Smooth muscle cell (in vitro differentiated cells): ENCODE results near the gene BYSL. TPM values are rescaled to one million over a fixed set of nuclear protein-coding genes. Genes with fewer than 3 reads are reported as not detected.
"Not testable (repeated sequence)": the region's sequence is repeated elsewhere in the genome, so short reads cannot be mapped to it uniquely, and the experiment has no call there.

Source experiments
- DNase-seq: peaks from one replicate; lab custom pipeline; 2025; ENCODE audit not compliant: unreplicated experiment; lab: John Stamatoyannopoulos, UW
- H2AFZ ChIP-seq: fragments of 200-600 bp; sonication (generic); 2 replicates; pipeline ENCODE4 v1.6.0; 2016; ENCODE audit warnings: antibody characterized with exemption, low read depth, mild to moderate bottlenecking
- H3F3A ChIP-seq: fragments of 200-600 bp; sonication (generic); 2 replicates; pipeline ENCODE4 v1.6.0; 2017; ENCODE audit warnings: antibody characterized with exemption, low read depth
- H3K27ac ChIP-seq: fragments of 200-600 bp; sonication (generic); 2 replicates; pipeline ENCODE4 v1.5.1; 2016; ENCODE audit warnings: low read depth, mild to moderate bottlenecking
- H3K27me3 ChIP-seq: fragments of 200-600 bp; sonication (generic); 2 replicates; pipeline ENCODE4 v1.6.1; 2016; ENCODE audit warnings: low read depth, mild to moderate bottlenecking
- H3K36me3 ChIP-seq: fragments of 200-600 bp; sonication (generic); 2 replicates; pipeline ENCODE4 v1.5.1; 2016; ENCODE audit warnings: low read depth
- H3K4me1 ChIP-seq: fragments of 200-600 bp; sonication (generic); 2 replicates; pipeline ENCODE4 v1.5.1; 2016; ENCODE audit warnings: low read depth
- H3K4me2 ChIP-seq: fragments of 200-600 bp; sonication (generic); 2 replicates; pipeline ENCODE4 v1.6.0; 2016; ENCODE audit warnings: mild to moderate bottlenecking
- H3K4me3 ChIP-seq: fragments of 200-600 bp; sonication (generic); 2 replicates; pipeline ENCODE4 v1.5.1; 2016; ENCODE audit warnings: mild to moderate bottlenecking
- H3K79me2 ChIP-seq: fragments of 200-600 bp; sonication (generic); 2 replicates; pipeline ENCODE4 v1.6.0; 2016; ENCODE audit warnings: low read depth, mild to moderate bottlenecking
- H3K9ac ChIP-seq: fragments of 200-600 bp; sonication (generic); 2 replicates; pipeline ENCODE4 v1.6.0; 2016; ENCODE audit warnings: low read depth
- H3K9me3 ChIP-seq: fragments of 200-600 bp; sonication (generic); replicated peaks from 2 replicates; pipeline ENCODE4 v1.5.1; 2016; ENCODE audit warnings: low read depth
- H4K20me1 ChIP-seq: fragments of 200-600 bp; sonication (generic); 2 replicates; pipeline ENCODE4 v1.6.0; 2016; ENCODE audit warnings: low read depth
- WGBS: methylation state at CpG from one replicate; pipeline ENCODE4 v1.1.7; 2016; ENCODE audit warnings: low lambda C conversion rate; 5-methylcytosine and 5-hydroxymethylcytosine counted together
- polyA plus RNA-seq: library from polyadenylated mRNA; unstranded; fragments of >200 nt; fragmentation: Nextera tagmentation; extraction: Ambion mirVana; gene quantifications from 2 replicates; pipeline ENCODE4 v1.2.1, GENCODE V29; 2016
- total RNA-seq: library from RNA; depleted of rRNA; stranded (reverse); fragments of >200 nt; gene quantifications from 2 replicates; pipeline ENCODE4 v1.2.3, GENCODE V29; 2014
- TF ChIP-seq, protein P1 (sequence below): fragments of 200-600 bp; sonication (generic); IDR thresholded peaks from 2 replicates; pipeline ENCODE4 v1.5.1; 2017; ENCODE audit warnings: borderline replicate concordance, mild to moderate bottlenecking, antibody characterized with exemption; ENCODE audit not compliant: insufficient read depth, poor library complexity, severe bottlenecking

The BYSL gene
- total and polyA plus RNA-seq, 2 experiments from 2014 or later = 11.4 to 23.8 TPM

DNA sequence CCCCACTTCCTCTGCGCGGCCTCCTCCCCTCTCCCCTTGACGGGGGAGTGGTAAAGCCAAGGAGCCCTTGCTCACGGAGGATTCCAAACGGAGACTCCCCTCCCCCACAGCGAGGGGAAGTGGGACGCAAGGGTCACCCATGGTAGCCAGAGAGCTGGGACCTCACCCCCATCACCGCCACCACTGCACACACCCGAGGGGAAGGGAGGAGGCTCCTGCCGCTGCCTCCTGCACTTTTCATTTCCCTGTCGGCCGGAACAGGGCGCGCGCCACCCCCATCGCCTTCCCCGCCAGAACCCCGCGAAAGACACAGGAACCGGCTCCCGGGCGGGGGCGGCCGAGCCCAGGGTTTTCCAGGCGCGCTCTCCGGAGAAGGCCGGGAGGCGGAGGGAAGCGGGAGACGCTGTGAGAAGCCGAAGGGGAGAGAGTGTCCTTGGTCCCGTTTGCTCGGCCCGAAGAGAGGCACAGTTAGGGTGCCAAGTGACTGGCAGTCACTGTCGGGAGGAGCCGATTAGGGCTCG lies 19.5 kb downstream of the BYSL start:
- DNase-seq = peak; percentile 51
- peaks cover 14% of the 10 kb centered on the region for H3K79me2 ChIP-seq
- TF ChIP-seq, protein P1, sequence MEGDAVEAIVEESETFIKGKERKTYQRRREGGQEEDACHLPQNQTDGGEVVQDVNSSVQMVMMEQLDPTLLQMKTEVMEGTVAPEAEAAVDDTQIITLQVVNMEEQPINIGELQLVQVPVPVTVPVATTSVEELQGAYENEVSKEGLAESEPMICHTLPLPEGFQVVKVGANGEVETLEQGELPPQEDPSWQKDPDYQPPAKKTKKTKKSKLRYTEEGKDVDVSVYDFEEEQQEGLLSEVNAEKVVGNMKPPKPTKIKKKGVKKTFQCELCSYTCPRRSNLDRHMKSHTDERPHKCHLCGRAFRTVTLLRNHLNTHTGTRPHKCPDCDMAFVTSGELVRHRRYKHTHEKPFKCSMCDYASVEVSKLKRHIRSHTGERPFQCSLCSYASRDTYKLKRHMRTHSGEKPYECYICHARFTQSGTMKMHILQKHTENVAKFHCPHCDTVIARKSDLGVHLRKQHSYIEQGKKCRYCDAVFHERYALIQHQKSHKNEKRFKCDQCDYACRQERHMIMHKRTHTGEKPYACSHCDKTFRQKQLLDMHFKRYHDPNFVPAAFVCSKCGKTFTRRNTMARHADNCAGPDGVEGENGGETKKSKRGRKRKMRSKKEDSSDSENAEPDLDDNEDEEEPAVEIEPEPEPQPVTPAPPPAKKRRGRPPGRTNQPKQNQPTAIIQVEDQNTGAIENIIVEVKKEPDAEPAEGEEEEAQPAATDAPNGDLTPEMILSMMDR = no peak

DNA sequence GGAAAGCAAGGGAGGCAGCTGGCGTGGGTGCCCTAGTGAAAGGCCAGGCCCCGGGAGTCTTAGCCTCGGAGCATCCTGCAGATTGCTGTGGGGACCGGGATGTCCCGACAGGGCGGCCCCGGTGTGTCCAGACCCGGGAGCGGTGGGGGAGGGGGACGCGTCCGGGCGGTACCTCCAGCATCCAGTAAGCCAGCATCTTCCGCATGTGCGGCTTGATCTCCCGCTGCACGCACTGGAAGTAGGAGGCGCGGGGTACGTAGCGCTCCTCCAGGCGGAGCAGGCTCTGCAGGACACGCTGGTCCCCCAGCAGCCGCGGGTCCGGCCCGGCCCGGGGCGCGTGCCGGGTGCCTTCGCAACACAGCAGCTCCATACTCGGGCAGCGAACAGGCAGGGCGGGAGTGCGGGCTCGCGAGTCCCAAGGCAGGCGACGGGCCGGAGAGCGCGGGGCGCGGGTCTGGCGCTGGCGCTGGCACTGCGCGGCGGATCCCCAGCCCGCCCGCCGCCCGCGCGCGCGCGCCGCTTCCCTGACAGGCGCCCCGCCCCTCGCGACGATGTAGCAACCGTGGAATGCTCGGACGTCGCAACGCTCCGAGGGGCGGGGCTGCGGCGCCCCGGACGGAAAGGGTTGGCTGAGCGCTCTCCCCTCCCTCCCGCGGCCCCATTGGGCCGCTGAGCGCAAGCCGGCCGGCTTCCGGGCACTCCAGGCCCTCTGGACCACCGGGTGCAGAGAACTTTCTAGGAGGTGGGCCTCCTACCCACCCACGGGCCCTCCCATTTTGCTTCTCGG lies 20.2 kb downstream of the BYSL start, which contains the start of gene CCND3:
TSS of gene CCND3 (minus strand) at position 529 of the 787 bp plus-strand sequence. CDS start at position 370, 159 bp downstream.
- Histone ChIP-seq H3K79me2 (peaks cover 14% of the 10 kb centered on the region), H3K27ac (peak within 1 kb of the TSS; percentile 86), H2AFZ (peak within 1 kb of the TSS; percentile 92), H3K4me1 (peaks cover 24% of the 10 kb centered on the region), H3K27me3 (no peaks in the 10 kb centered on the region), H3K4me3 (peak within 1 kb of the TSS; percentile 98), H4K20me1 (peaks cover 23% of the 10 kb centered on the region), H3K9ac (peak within 1 kb of the TSS; percentile 68), H3K4me2 (peak within 1 kb of the TSS; percentile 98), H3K9me3 (no peaks in the 10 kb centered on the region), H3K36me3 (no peaks in the 10 kb centered on the region), H3F3A (peaks cover 28% of the 10 kb centered on the region)
- TF ChIP-seq, protein P1 = no peak
- peak; percentile 72 for DNase-seq
- WGBS = 1% methylated on average over 51 of the region's 87 CpGs

More for the DNA sequence above, 19.5 kb downstream of the BYSL start:
- WGBS = 2% methylated on average over 34 of the region's 38 CpGs
- Histone ChIP-seq H3K9ac (peak overlapping the region; percentile 68), H3K4me3 (peak overlapping the region; percentile 98), H3F3A (peaks cover 32% of the 10 kb centered on the region), H3K4me1 (peaks cover 24% of the 10 kb centered on the region), H2AFZ (peak overlapping the region; percentile 92), H3K9me3 (no peaks in the 10 kb centered on the region), H3K4me2 (peak overlapping the region; percentile 98), H3K36me3 (no peaks in the 10 kb centered on the region), H3K27me3 (no peaks in the 10 kb centered on the region), H4K20me1 (peaks cover 28% of the 10 kb centered on the region), H3K27ac (peak overlapping the region; percentile 57)

DNA sequence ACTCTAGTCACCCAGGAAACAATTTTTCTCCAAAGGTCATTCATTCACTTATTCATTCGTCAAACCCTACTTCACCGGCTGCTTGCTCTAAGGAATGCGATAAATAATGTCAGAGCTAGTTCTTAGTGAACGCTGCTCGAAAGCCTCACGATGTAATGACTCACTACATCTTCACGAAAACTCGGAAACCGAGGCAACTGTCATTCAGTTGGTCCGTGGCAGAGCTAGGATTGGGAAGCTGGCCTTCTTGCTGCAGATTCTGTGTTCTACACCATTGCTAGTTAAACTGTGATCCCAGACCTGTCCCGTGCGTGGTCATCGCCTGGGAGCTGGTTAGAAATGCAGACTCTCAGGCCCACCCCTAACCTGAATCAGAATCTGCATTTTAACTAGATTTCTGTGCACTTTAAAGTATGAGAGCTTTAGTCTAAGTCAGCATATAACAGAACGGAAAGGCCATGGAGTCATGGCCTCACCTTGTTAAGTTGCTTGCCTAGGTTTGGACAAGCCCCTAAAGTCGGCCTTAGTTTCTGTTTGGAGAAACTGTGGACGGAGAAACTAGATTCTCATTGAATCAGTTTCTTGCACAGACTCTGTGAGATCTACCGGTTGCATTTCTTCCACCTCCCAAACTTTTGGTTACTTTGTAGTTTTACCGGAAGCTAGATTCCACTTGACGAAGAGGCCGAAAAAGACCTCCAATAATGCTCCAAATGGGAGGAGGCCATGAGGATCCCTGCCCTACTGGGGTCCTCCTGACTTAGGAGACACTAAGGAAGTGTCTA lies 21.0 kb downstream of the BYSL start:
- TF ChIP-seq, protein P1 = no peak
- H3K4me3 ChIP-seq = peak overlapping the region; percentile 98
- 49% methylated on average over 20 of the region's 20 CpGs for WGBS
- H3K9me3 ChIP-seq = no peaks in the 10 kb centered on the region
- H3K79me2 ChIP-seq = peaks cover 14% of the 10 kb centered on the region
- peak overlapping the region; percentile 91 for H2AFZ ChIP-seq
- peaks cover 15% of the 10 kb centered on the region for H4K20me1 ChIP-seq
- H3K4me1 ChIP-seq = peaks cover 24% of the 10 kb centered on the region
- no peaks in the 10 kb centered on the region for H3K27me3 ChIP-seq
- H3F3A ChIP-seq = peaks cover 20% of the 10 kb centered on the region
- DNase-seq = no peak
- H3K27ac ChIP-seq = peak overlapping the region; percentile 86
- peak overlapping the region; percentile 46 for H3K9ac ChIP-seq
- peak overlapping the region; percentile 98 for H3K4me2 ChIP-seq
- no peaks in the 10 kb centered on the region for H3K36me3 ChIP-seq

DNA sequence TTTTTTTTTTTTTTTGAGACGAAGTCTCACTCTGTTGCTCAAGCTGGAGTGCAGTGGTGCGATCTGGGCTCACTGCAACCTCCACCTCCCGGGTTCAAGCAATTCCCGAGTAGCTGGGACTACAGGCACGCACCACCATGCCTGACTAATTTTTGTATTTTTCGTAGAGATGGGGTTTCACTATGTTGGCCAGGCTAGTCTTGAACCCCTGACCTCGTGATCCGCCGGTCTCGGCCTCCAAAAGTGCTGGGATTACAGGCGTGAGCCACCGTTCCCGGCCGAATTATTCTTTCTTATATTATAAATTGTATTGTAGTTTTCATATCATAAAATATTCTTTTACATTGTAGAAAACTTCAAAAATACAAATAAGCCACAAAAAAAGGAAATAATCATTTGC lies 21.6 kb downstream of the BYSL start:
- peaks cover 24% of the 10 kb centered on the region for H3K4me1 ChIP-seq
- DNase-seq, H3K4me3 ChIP-seq, H3K9ac ChIP-seq, H3K9me3 ChIP-seq, H3K27me3 ChIP-seq, H2AFZ ChIP-seq, H3K4me2 ChIP-seq, H4K20me1 ChIP-seq, H3K36me3 ChIP-seq: not testable (repeated sequence)
- 93% methylated on average over 14 of the region's 14 CpGs for WGBS
- H3K27ac ChIP-seq = peak overlapping the region; percentile 86
- H3K79me2 ChIP-seq = peaks cover 12% of the 10 kb centered on the region
- H3F3A ChIP-seq = peaks cover 17% of the 10 kb centered on the region
